ENCODE measurements around the gene NET1.

Gene NET1

DNA sequence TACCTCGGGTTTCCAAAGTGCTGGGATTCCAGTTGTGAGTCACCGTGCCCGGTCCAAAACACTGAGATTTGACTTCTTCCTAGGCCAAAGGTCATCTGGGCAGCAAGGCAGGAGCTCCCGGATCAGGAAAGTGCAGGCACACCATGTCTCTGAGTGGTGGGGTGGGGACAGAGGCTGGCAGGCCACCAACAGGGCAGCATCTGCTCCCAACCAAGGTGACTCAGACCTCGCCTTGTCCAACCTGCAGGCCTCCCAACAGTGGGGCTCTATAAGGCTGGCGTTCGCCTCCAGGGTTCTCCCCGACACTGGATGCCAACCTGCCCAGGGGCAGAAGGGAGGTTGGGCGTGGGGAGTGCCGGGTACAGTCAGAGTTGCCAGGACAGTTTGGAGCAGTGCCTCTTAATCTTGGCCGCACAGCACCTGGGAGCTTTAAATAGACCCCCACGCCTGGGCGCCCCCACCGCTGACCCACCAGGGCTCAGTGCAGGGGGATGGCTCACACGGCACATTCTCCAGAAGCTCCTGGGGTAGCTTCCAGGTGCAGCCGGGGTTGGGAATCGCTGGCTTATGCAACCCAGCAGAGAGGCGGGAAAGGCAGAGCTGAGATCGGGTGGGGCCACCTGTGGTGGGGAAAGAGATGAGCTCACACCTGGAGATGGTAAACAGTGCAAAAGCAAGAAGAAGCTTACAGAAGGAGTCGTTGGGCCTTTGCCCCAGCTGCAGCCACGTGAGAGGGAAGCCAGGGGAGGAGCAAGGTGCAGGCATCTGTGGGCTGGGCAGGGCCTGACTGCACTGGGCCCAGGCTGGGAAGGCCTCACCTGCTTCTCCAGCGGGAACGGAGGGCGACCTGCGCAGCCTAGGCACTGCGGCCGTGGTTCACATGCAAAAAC, 76.2 kb downstream of the NET1 start:
- no peak for DNase-seq

DNA sequence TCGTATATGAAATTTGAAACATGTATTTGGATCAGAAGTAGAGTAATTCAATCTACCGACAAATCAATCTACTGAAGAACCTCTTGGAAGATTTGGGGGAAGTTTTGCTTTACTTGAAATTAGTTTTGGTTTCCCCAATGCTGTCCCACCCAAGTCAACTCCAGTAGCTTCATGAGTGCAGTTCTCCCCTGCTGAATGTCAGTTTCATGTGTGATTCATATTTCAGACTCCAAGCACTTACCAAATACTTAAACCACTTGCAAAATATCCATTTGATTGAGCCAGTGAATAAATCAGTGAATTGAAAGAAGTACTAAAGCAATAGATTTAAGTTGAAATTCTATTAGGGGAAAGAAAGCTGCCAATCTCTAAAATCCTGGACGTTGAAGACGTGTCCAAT, 77.7 kb downstream of the NET1 start:
- DNase-seq, result no peak

DNA sequence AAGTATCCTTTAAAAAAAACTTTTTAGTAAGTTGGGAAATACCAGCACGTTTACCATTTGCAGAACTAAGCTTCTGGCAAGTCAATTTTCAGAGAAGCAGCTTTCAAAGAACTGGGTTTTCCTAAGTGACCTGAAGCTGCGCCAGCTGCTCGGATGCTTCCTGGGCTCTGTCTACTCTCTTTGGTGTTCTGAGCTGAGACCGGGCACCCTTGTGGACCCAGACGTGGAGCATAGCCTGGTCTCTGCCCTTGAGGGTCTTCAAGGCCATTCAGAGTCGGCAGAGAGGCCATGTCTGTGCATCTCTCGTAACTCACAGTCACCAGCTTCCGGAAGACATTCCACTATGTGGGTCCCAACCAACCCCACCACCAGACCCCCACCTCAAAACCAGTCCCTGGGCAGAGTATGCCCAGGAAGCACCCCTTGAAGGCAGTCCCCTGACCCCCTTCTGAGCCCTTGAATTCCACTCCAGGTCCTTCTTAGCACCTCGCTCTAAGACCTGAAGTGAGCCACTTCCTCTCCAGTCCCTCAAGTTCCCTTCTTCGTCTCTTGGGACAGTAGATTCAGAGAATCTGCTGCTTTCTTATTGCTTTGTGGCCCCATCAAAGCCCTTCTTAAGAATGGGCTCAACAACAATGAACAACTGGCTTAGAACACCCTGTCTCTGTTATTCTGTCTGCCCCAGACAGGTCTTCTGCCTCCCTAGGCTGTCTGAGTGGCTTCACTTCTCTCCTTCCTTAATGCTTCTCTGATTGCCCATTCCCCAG, 78.5 kb downstream of the NET1 start:
- no peak for DNase-seq

DNA sequence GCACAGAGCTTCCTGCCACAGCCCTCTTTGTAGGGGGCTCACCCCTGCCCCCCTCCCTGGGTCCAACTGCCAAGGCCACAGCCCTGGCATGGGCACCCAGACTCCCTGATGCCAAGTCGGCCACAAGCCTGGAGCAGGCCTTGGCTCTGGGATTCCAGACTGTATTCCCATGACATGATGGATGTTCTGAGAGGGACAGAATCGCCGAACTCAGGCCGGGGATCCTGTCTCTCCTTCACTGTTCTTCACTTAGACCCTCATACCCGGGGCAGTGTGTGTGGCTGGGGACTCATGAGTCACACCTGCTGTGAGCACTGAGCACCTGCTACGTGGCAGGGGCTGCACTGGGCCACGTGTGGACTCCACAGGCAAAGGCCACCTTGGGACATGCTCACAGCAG, 79.1 kb downstream of the NET1 start:
- DNase-seq, result no peak

DNA sequence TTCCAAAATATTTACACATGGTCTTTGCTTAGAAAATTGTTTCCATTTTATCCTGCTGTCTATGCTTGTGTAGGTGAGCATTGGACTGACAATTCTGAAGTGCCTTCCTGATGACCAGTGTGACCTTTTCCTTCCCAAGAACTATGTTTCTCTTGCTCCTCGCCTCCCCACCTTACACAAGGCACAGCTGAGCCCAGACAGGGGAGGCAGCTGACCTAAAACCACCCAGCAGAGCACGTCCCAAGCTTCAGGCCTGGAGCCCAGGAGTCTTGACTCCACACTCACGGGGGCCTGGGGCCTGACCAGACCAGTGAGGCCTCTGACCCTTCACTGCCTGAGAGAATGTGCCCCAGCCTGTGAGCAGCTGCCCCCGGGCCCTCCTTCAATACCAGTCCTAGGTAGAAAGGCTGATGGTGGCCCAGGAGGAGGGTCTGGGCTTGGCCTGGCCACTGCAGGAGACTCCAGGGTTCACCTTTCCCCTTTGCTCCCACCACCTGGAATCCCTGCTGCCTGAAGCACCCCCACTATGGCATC, 80.0 kb downstream of the NET1 start:
- DNase-seq, result no peak

DNA sequence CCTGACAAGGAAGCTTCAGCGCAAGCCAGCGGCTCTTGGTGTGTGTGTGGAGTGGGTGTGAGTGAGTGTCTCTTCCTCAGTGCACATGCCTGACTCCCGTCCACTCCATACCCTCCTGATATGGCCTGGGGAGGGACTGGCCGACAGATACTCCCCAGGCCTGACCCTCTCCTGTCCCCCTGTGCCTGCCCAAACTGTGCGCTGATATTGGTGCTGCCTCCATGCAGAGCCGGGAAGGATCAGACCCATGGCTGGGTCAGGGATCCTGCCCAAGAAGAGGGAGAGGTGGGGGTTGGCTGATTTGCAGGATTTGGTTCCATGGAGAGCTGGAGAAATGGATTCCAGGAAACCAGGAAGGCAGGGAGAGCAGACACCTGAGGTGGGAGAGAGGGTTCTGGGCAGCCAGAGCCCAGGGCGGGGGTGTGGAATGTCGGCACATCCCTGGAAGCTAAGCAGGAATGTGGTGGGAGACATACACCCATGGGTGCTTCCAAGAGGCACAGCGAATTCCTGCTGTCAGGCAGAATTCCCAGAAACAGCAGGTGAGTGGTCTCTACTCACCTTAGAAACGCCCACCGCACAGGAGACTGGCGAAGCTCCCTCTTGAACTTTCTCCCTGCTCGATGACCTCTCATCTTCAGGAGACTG, 80.7 kb downstream of the NET1 start:
- DNase-seq, result no peak

DNA sequence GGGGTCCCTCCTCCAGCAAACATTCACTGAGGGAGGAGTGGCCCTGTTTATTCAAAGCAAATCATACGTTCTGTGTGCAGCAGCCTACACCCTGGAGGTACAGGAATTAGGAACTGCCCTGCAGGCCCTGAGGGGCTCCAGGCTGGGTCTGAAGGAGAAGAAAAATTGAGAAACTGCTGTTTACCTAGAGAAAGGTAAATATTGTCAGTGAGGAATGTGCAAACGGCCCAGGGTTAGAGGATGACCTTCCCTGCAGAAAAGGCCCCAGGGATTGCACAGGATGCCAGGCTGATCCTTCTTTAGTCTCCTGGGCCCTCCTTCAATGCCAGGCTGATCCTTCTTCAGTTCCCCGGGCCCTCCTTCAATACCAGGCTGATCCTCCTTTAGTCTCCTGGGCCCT, 81.3 kb downstream of the NET1 start:
- DNase-seq, result no peak

DNA sequence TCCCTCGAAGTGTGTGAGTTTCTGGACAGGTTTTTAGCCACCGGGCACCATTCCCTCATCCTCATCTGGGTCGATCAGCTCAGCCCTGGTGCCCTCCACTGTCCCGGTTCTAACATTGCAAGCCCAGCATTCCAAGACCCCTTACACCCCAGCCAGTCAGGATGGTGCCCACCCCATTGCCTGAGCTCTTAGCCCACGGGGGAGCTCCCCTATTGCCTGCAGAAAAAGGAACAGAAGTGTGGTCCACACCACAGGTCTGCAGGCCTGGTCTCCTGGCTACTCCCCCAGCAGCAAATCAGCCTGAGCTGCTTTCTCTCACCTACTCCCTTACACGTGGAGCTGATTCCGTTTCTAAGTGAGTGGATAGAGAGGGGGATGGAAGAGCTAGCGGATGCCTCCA, 82.3 kb downstream of the NET1 start:
- DNase-seq, result no peak

DNA sequence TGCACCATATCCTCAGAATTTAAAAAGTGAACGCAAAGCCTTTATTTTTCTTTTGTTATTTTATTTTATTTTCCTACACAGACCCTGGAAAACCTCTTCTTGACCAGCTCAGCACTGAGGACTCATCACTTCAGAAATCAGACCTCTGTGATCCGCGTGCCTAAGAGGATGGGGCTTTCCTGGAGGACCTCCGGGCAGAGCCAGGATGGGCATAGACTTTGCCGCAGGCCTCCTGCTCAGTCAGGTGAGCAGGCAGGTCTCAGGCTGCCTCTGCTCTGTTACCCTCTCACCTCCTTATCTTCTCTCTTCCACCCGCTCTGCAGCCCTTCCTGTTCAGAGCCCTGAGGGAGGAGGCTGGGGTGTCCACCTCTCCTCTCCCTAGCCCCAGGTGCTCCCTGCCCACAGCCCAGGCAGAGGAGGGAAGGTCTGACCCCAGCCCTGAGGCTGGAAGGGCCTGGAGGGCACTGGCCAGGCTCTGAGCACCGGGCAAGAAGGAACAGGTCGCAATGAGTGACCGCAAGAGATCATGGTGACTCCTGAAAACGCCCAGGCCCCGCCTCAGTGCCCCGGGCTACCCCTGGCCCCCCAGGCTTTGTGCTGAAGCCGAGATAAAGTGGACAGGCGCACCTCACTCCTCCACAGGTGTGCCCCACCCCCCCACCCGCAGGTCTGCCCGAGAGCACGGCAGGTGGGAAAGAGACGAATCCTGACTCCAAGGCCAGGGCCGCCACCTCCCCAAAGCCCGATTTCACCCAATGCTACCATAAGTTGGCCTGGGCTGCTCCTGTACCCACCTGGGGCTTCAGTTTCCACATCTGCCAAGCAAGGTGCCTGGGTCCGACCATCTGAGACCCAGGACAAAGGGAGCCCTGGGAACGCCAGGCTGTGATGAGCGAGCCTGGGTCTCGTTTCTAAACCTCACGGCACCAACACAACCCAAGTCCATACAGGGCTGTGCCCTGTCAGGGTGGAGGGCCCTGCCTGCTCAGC, 84.2 kb downstream of the NET1 start:
- no peak for DNase-seq

DNA sequence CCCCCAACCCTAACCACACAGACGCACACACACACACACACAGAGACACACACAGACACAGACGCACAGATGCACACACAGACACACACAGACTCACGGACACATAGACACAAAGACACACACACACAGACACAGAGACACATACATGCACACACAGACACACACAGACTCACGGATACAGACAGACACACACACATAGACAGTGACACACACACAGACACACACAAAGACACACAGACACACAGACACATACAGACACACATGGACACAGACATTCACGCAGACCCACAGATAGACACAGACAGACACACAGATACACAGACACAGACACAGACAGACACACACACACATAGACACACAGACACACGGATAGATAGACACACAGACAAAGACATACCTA, 84.9 kb downstream of the NET1 start:
- DNase-seq, result no peak

DNA sequence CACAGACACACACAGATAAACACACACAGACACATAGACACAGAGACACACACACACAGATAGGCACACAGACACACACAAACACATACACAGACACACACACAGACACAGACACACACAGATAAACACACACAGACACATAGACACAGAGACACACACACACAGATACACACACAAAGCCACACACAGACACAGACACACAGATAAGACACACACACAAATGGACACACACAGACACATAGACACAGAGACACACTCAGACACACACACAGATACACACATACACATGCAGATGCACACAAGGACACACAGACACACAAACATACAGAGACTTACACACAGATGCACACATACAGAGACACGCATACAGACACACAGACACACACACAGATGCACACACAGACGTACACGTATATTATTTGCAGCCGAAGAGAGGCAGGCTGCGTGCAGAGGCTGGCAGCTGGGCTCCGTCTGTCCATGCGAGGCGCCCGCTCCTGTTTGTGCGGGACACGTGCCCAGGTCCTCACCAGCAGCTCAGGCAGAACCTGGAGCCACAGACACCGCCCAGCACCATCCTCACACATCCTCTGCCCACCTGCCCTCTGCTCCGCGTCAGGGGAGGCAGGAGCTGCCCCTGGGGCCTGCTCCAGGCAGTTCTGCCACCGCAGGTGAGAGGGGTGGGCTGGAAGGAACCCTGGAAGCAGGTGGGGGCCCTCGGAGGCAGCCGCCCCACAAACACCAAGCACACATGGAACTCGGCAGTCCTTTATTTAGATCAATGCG, 85.8 kb downstream of the NET1 start:
- DNase-seq, result no peak

DNA sequence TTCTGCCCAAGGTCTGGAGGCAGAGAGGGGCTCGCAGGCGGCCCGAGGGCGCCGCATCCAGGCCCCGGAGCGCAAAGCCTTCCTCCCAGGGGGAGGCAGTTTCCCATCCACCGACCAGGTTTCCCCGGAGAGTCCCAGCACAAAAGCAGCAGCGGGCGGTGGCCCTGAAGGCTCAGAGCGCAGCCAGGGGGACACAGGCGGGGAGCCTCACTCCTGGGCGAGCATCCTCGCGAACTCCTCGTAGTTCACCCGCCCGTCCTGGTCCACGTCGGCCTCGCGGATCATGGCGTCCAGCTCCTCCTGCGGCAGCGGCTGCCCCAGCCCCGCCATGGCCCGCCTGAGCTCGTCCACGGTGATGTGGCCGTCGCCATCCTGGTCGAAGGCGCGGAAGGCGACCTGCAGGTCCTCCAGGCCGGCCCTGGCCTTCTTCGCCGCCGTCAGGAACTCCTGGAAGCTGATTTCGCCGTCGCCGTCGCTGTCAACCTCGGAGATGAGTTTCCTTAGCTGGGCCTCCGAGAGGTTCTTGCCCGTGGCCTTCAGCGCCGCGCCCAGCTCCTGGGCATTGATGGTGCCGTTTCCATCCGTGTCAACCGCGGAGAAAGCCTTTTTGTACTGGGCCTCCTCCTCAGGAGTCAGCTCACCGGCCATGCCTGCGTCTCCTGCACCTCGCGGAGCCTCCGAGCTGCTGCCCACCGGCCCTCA, 86.6 kb downstream of the NET1 start:
- DNase-seq, result no peak

DNA sequence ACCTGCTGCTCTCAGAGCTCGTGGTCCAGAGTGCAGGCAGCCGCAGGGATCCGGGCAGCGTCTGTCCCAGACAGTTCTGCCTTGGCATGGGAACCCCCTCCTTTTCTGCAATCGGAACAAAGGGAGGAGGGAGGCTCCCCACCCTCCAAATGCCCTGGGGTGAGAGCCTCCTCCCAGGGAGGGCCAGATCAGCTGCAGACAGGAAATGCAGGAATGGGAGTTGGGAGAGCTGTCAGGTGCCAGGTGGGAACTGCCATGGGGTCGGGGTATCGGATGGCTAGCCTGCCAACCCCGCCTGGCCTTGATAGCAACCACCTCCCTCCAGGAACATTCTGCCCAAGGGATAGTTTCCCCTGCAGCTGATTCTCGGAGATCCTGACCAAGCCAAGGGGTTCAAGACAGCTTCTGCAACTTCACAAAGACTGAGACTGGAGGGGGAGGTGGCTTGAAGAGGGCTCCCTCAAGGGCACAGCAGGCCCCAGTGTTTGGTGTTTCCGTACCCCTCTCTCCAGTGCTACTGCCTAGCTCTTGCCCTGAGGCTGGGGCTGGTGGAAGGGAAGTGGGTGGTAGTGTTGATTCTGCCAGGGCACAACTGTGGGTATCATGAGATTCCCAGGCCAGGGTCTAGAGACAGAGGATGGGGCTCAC, 87.3 kb downstream of the NET1 start, which contains the start of gene CALML5:
Gene CALML5 (minus strand): TSS at position 78 of the 648 bp plus-strand sequence. CDS start 132 bp downstream, outside the sequence.
- DNase-seq, result no peak

DNA sequence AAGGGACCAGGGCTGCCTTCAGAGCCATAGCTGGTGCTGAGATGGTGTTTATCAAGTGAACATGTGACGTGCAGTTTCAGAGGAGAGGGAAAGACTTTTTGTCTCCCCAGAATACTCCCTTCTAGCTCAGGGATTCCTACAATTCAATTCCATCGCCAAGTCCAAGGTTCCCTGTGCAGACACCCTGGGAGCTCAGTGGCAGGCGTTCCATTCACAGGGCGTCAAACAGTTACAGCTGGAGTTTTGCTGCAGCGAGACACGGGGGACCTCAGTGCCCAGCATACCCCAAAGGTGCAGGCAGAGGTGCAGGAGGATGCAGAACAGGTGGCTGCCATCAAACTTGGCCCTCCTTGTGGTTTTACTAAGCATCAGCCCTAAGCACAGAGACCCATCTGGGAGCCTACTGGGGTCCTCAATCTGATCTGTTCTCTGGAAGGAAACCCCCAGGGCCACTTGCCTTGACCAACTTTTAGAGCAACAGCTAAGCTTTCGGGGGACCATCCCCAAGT, 87.9 kb downstream of the NET1 start:
- no peak for DNase-seq

DNA sequence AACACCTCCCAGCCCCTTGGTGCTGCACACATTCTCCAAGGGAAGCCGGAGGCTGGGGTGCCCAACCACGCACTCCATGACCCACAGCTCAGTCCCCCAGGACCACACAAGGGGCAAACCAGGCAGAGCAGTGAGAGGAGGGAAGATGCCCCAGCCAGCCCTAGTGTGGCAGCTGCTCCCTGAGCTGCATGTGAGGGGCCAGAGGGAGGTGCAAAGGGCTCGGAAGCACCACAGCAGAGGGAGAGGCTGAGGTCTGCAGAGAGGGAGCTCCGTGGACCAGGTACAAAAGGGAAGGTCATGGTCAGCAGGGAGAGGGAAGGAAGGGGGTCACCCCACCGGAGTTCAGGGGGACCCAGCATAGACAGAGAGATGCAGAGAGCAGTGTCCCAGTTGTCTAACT, 88.6 kb downstream of the NET1 start:
- DNase-seq, result no peak

DNA sequence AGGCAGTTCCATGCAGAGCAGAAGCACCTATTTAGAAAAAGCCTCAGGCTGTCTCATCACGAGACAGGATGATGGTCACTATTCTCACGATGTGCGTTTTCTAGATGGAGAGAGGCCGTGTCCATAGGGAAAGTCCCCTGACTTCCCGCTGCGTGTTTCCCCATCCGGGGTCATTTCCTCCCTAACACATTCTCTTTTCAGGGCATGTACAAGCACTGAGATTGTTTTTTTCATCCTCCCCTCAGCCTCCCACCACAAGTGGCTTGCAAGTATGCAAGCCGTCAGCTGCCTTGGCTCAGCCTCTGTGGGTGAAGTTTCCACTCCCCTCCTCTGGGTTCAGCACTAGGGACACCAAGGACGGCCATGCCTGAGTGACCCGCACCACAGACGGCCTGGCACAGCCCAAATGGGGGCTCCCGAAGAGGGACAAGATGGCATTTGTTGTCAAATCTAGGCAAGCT, 89.7 kb downstream of the NET1 start:
- DNase-seq, result no peak

DNA sequence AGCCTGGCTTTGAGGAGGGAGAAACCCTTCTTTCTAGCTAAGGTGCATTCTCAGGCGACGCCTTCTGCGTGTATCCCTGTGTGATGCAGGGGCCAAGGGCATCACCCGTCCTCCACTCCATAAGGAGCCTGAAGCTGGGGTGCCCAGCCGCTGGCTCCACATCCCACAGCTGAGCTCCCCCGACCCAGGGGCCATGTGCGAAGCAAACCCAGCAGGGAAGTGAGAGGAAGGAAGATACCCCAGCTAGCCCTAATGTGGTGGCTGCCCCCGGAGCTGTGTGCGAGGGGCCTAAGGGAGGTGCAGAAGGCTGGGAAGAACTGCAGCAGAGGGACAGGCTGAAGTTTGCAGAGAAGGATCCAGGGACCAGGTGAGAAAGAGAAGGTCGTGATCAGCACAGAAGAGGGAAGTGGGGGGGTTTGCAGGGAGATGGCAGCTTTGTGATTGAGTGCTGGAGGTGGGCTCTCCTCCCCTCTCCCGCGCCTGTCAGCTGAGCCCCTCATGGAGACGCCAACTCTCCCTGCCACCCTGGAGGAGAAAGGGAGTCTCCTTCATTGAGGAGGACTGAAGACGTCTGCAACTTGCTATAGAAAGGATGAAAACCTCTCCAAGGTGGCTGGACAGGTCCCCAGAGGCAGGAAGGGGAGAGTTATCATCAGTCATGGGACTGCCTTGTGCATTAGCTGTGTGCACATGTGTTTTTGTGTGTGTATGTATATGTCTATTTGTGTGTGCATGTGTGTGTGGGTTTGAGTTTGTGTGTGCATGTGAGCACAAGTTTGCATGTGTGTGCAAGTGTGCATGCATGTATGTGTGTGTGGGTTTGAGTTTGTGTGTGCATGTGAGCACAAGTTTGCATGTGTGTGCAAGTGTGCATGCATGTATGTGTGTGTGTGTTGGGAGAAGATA, 90.5 kb downstream of the NET1 start:
- DNase-seq, result no peak

DNA sequence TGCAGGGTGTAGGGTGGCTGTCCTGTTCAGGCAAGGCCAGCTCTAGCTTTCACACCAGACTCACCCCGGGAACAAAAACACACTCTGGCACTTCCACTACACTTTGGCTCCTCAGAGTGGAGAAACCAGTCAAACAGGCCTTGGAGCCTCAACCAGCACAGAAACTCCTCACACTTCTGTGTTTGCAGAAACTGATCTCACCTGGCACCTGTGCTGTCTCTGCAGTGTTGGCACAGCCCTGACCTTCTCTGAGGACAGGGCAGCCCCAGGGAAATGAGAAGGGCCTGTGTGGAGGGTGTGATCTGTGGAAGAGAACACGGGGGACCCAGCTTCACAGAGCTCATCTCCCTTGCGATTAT, 91.1 kb downstream of the NET1 start:
- no peak for DNase-seq

Measured in activated CD8-positive, alpha-beta memory T cell treated with anti-CD3 and anti-CD28 coated beads for 24 hours (primary cell).